SK-N-SH (cell line): ENCODE results near the gene ARHGAP20. TPM values are rescaled to one million over a fixed set of nuclear protein-coding genes. Genes with fewer than 3 reads are reported as not detected.
A peak's percentile ranks its signal among the peaks of the same experiment; 100 is the strongest.

Experiments used
- CTCF ChIA-PET: fragments of 300-600, 350-600 bp; formaldehyde crosslinking; extraction: SDS; loops from one replicate; lab custom pipeline; 2021; lab: Yijun Ruan, JAX
- POLR2A ChIA-PET: fragments of 350-600 bp; sonication (Branson Sonifier 250); formaldehyde crosslinking; extraction: SDS; loops from one replicate; lab custom pipeline; 2020; ENCODE audit warnings: antibody characterized with exemption, inconsistent platforms; lab: Yijun Ruan, JAX
- DNase-seq: peaks from one replicate; pipeline ENCODE4 v3.0.0; 2012
- H2AFZ ChIP-seq: fragments of 200-600 bp; sonication (generic); 2 replicates; pipeline ENCODE4 v1.8.1; 2016; ENCODE audit warnings: antibody characterized with exemption, mild to moderate bottlenecking, low read depth
- H3F3A ChIP-seq: fragments of 200-600 bp; sonication (generic); replicated peaks from 2 replicates; pipeline ENCODE3; 2016; ENCODE audit warnings: antibody characterized with exemption, mild to moderate bottlenecking; ENCODE audit not compliant: insufficient read depth
- H3K27ac ChIP-seq, 2 experiments: fragments of 200-500 bp in 1 of 2; fragments of 200-600 bp in 1 of 2; sonication (Bioruptor generic) in 1 of 2; sonication (generic), shearing (Covaris generic) in 1 of 2; 2 replicates each; pipeline versions ENCODE4 v1.5.1 to v1.6.1; 2014 to 2016; ENCODE audit warnings: low read depth in 2 of 2, inconsistent platforms in 1 of 2, low read length in 1 of 2, mild to moderate bottlenecking in 1 of 2, mixed read lengths in 1 of 2
- H3K27me3 ChIP-seq: fragments of 200-600 bp; sonication (generic), shearing (Covaris generic); 2 replicates; pipeline ENCODE4 v1.6.1; 2016; ENCODE audit warnings: mixed run types; ENCODE audit not compliant: insufficient read depth
- H3K36me3 ChIP-seq, 2 experiments: fragments of 200-500 bp in 1 of 2; fragments of 200-600 bp in 1 of 2; sonication (Bioruptor generic) in 1 of 2; sonication (generic) in 1 of 2; replicated peaks in 1 of 2; 2 replicates each; pipeline versions ENCODE3 to v1.5.1; 2014 to 2016; ENCODE audit warnings: low read length in 1 of 2, mild to moderate bottlenecking in 1 of 2; ENCODE audit not compliant: insufficient read depth in 2 of 2, control insufficient read depth in 1 of 2
- H3K4me1 ChIP-seq, 2 experiments: fragments of 200-500 bp in 1 of 2; fragments of 200-600 bp in 1 of 2; sonication (Bioruptor generic) in 1 of 2; sonication (generic), shearing (Covaris generic) in 1 of 2; 2 replicates each; pipeline versions ENCODE4 v1.5.1 to v1.6.1; 2014 to 2016; ENCODE audit warnings: low read depth in 1 of 2, low read length in 1 of 2, mixed run types in 1 of 2; ENCODE audit not compliant: insufficient read depth in 2 of 2, control insufficient read depth in 1 of 2
- H3K4me2 ChIP-seq: fragments of 200-600 bp; sonication (generic), shearing (Covaris generic); 2 replicates; pipeline ENCODE4 v1.6.1; 2017; ENCODE audit warnings: mixed run types
- H3K4me3 ChIP-seq, 2 experiments: fragments of 200-500 bp in 1 of 2; fragments of 200-600 bp in 1 of 2; sonication (Bioruptor generic) in 1 of 2; sonication (generic), shearing (Covaris generic) in 1 of 2; 2 replicates each; pipeline versions ENCODE4 v1.5.1 to v1.8.1; 2014 to 2016; ENCODE audit warnings: low read depth in 2 of 2, inconsistent platforms in 1 of 2, low read length in 1 of 2, mild to moderate bottlenecking in 1 of 2, mixed read lengths in 1 of 2, moderate library complexity in 1 of 2
- H3K79me2 ChIP-seq: fragments of 200-600 bp; sonication (generic); 2 replicates; pipeline ENCODE4 v1.8.1; 2017; ENCODE audit warnings: mild to moderate bottlenecking; ENCODE audit not compliant: insufficient read depth
- H3K9ac ChIP-seq: fragments of 200-600 bp; sonication (generic); 2 replicates; pipeline ENCODE4 v1.6.1; 2017; ENCODE audit warnings: mixed run types
- H3K9me2 ChIP-seq: fragments of 200-600 bp; sonication (generic); 2 replicates; pipeline ENCODE4 v1.6.1; 2017; ENCODE audit warnings: mixed run types
- H3K9me3 ChIP-seq: fragments of 200-600 bp; sonication (generic); 2 replicates; pipeline ENCODE4 v1.6.1; 2017; ENCODE audit warnings: mixed run types, mild to moderate bottlenecking, moderate library complexity
- H4K20me1 ChIP-seq: fragments of 200-600 bp; sonication (generic); 2 replicates; pipeline ENCODE4 v1.6.1; 2017; ENCODE audit warnings: mild to moderate bottlenecking, mixed run types; ENCODE audit not compliant: insufficient read depth
- CHD2 ChIP-seq: fragments of 150-350 bp; IDR thresholded peaks from 2 replicates; pipeline ENCODE4 v1.6.1; 2018; ENCODE audit warnings: low read length; ENCODE audit not compliant: partially characterized antibody
- ELF1 ChIP-seq: IDR thresholded peaks from 2 replicates; pipeline ENCODE4 v1.4.0; 2012
- EP300 ChIP-seq, 2 experiments: IDR thresholded peaks; 2 replicates each; pipeline versions ENCODE4 v1.4.0 to v1.6.1; 2012; ENCODE audit warnings: borderline replicate concordance in 1 of 2, low read depth in 1 of 2, low read length in 1 of 2
- FOXJ3 ChIP-seq: sonication (generic); formaldehyde crosslinking; IDR thresholded peaks from 2 replicates; pipeline ENCODE4 v1.5.1; 2020; ENCODE audit warnings: mild to moderate bottlenecking, missing genetic modification reagents
- GATA2 ChIP-seq: sonication (generic); formaldehyde crosslinking; IDR thresholded peaks from 2 replicates; pipeline ENCODE4 v1.5.0; 2020; ENCODE audit warnings: mild to moderate bottlenecking, missing genetic modification reagents
- MEF2A ChIP-seq: IDR thresholded peaks from 2 replicates; pipeline ENCODE4 v1.4.0; 2012; ENCODE audit warnings: low read depth, borderline replicate concordance
- MXI1 ChIP-seq: IDR thresholded peaks from 2 replicates; pipeline ENCODE4 v1.6.1; 2012; ENCODE audit warnings: mild to moderate bottlenecking, low read depth, low read length, improper control_type of control experiment
- NFIC ChIP-seq: IDR thresholded peaks from 2 replicates; pipeline ENCODE4 v1.4.0; 2012; ENCODE audit warnings: borderline replicate concordance
- RCOR1 ChIP-seq: fragments of 150-350 bp; IDR thresholded peaks from 2 replicates; pipeline ENCODE4 v1.6.1; 2017; ENCODE audit warnings: antibody characterized with exemption, low read length
- RFX5 ChIP-seq: IDR thresholded peaks from 2 replicates; pipeline ENCODE4 v1.6.1; 2012; ENCODE audit warnings: mild to moderate bottlenecking, improper control_type of control experiment, low read length
- RXRA ChIP-seq: IDR thresholded peaks from 2 replicates; pipeline ENCODE4 v1.4.0; 2012; ENCODE audit warnings: low read depth, mild to moderate bottlenecking, borderline replicate concordance
- SIN3A ChIP-seq: IDR thresholded peaks from 2 replicates; pipeline ENCODE4 v1.6.1; 2012; ENCODE audit warnings: low read depth, mild to moderate bottlenecking, low read length, moderate library complexity, borderline replicate concordance
- TCF12 ChIP-seq: IDR thresholded peaks from 2 replicates; pipeline ENCODE4 v1.4.0; 2012
- USF1 ChIP-seq: IDR thresholded peaks from 2 replicates; pipeline ENCODE4 v1.4.0; 2012; ENCODE audit warnings: low read depth, borderline replicate concordance
- USF2 ChIP-seq: fragments of 150-350 bp; IDR thresholded peaks from 2 replicates; pipeline ENCODE4 v1.6.1; 2017; ENCODE audit warnings: antibody characterized with exemption, low read length, low read depth, borderline replicate concordance
- YY1 ChIP-seq: IDR thresholded peaks from 2 replicates; pipeline ENCODE4 v1.4.0; 2012; ENCODE audit warnings: low read depth, mild to moderate bottlenecking
- ZBTB33 ChIP-seq: IDR thresholded peaks from 2 replicates; pipeline ENCODE4 v1.4.0; 2012; ENCODE audit warnings: low read depth, borderline replicate concordance
- WGBS: methylation state at CpG from one replicate; pipeline ENCODE4 v1.1.6; 2017; ENCODE audit warnings: low lambda C conversion rate; 5-methylcytosine and 5-hydroxymethylcytosine counted together
- polyA plus RNA-seq, 3 experiments: library from polyadenylated mRNA; depleted of rRNA; stranded (reverse); fragments of >200 nt; gene quantifications; 2 replicates each; pipeline ENCODE4 v1.2.3, GENCODE V29; 2012
- TF ChIP-seq, protein P1 (sequence below): IDR thresholded peaks from 2 replicates; pipeline ENCODE4 v1.6.1; 2012; ENCODE audit warnings: mild to moderate bottlenecking, low read depth, low read length, moderate library complexity

ARHGAP20 gene, protein sequence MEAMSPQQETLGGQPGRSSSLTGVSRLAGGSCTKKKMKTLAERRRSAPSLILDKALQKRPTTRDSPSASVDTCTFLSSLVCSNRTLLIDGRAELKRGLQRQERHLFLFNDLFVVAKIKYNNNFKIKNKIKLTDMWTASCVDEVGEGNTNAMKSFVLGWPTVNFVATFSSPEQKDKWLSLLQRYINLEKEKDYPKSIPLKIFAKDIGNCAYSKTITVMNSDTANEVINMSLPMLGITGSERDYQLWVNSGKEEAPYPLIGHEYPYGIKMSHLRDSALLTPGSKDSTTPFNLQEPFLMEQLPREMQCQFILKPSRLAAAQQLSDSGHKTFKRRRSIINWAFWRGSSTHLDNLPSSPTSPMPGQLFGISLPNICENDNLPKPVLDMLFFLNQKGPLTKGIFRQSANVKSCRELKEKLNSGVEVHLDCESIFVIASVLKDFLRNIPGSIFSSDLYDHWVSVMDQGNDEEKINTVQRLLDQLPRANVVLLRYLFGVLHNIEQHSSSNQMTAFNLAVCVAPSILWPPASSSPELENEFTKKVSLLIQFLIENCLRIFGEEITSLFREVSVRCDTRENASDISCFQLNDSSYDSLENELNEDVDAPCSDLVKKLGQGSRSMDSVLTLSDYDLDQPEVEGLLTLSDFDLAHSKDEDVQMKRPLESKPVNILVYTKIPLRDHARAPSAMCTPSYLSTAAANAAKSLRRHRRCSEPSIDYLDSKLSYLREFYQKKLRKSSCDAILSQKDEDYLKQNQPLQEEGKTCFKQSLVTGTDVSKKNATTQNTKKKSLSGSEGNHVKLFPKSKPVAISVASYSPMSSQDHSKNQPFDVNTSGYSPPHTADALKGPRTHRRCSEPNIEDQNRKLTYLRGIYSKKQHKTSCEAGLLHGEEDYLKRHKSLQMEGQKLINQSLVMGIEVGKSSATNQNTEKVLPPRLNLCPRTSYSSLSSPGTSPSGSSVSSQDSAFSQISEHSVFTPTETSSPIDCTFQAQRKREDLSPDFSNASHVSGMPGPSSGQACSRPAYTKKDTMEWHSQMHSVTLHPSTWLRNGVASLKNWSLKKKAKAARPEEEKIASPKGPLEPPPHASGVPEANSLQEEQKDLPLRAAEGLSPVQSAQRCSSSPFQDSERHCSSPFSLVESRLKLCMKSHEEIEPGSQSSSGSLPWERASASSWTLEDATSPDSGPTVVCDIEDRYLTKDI
- 0.76 and 0.78 TPM in 2 replicates for polyA plus RNA-seq (2012; rRNA removed)
- 0.80 TPM in 2 replicates for polyA plus RNA-seq (2012; cell fraction: cytosol; rRNA removed)
- polyA plus RNA-seq (2012; cell fraction: nucleus; rRNA removed), result 1.3 and 2.1 TPM in 2 replicates

- ChIA-PET POLR2A (no interaction called here), CTCF (interaction anchor here (0.6 to 2.0 kb wide), 6 partner anchors 26 to 520 kb away, joined by 3 to 10 read pairs (median 4); no protein-coding TSS in a partner anchor)
- peak within 1 kb of the TSS; percentile 55; the same call in 1 of the 2 replicates for H3K9ac ChIP-seq
- peaks cover 0 to 19% of the 10 kb centered on the region in 2 experiments; a peak in 2 of 4 replicates for H3K4me1 ChIP-seq
- no peaks in the 10 kb centered on the region for H4K20me1 ChIP-seq
- no peaks in the 10 kb centered on the region for H3F3A ChIP-seq
- H3K27ac ChIP-seq, result peak within 1 kb of the TSS in 1 of 2 experiments; percentile 36; a peak in 2 of 4 replicates
- H3K27me3 ChIP-seq, result no peaks in the 10 kb centered on the region; the same call in 1 of the 2 replicates
- H3K9me2 ChIP-seq, result no peaks in the 10 kb centered on the region
- DNase-seq, result peak; percentile 87
- H3K4me2 ChIP-seq, result peak within 1 kb of the TSS; percentile 92
- no peaks in the 10 kb centered on the region for H3K36me3 ChIP-seq
- WGBS, result 5% methylated on average over 13 of the region's 109 CpGs
- H3K79me2 ChIP-seq, result no peaks in the 10 kb centered on the region
- H2AFZ ChIP-seq, result peak within 1 kb of the TSS; percentile 88
- peak within 1 kb of the TSS; percentile 58 to 64 for H3K4me3 ChIP-seq
- no peaks in the 10 kb centered on the region for H3K9me3 ChIP-seq
- TF ChIP-seq USF1, result no peak
- no peak for TF ChIP-seq ZBTB33
- no peak for TF ChIP-seq TCF12
- TF ChIP-seq RCOR1, result no peak
- TF ChIP-seq EP300 (IDR thresholded peaks at IDR 0.05; ENCODE audit: borderline replicate concordance in 1 of 2, low read depth in 1 of 2, low read length in 1 of 2), result no peak
- TF ChIP-seq FOXJ3 (CRISPR knock-in tag), result no peak
- no peak for TF ChIP-seq MEF2A
- TF ChIP-seq RXRA, result no peak
- TF ChIP-seq, protein P1, sequence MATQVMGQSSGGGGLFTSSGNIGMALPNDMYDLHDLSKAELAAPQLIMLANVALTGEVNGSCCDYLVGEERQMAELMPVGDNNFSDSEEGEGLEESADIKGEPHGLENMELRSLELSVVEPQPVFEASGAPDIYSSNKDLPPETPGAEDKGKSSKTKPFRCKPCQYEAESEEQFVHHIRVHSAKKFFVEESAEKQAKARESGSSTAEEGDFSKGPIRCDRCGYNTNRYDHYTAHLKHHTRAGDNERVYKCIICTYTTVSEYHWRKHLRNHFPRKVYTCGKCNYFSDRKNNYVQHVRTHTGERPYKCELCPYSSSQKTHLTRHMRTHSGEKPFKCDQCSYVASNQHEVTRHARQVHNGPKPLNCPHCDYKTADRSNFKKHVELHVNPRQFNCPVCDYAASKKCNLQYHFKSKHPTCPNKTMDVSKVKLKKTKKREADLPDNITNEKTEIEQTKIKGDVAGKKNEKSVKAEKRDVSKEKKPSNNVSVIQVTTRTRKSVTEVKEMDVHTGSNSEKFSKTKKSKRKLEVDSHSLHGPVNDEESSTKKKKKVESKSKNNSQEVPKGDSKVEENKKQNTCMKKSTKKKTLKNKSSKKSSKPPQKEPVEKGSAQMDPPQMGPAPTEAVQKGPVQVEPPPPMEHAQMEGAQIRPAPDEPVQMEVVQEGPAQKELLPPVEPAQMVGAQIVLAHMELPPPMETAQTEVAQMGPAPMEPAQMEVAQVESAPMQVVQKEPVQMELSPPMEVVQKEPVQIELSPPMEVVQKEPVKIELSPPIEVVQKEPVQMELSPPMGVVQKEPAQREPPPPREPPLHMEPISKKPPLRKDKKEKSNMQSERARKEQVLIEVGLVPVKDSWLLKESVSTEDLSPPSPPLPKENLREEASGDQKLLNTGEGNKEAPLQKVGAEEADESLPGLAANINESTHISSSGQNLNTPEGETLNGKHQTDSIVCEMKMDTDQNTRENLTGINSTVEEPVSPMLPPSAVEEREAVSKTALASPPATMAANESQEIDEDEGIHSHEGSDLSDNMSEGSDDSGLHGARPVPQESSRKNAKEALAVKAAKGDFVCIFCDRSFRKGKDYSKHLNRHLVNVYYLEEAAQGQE, result no peak
- TF ChIP-seq SIN3A, result no peak
- TF ChIP-seq USF2, result no peak
- no peak for TF ChIP-seq YY1
- TF ChIP-seq ELF1, result no peak
- no peak for TF ChIP-seq NFIC
- TF ChIP-seq CHD2, result no peak
- no peak for TF ChIP-seq MXI1
- TF ChIP-seq GATA2 (CRISPR knock-in tag), result no peak
- no peak for TF ChIP-seq RFX5
These were observed at the start of gene ARHGAP20 for GRCh38 chr11:110711776-110712658. ARHGAP20 (minus strand) TSS chr11:110712437; CDS start chr11:110712231, 206 bp downstream.
